Right lobe of liver (tissue), 4 donors: ENCODE results near the gene SCUBE3.

Experiments
- POLR2A ChIP-seq: fragments of 450-650 bp; IDR thresholded peaks from one replicate; pipeline ENCODE4 v1.6.1; 2017; ENCODE audit warnings: antibody characterized with exemption, mild to moderate bottlenecking
- TF ChIP-seq, protein P1 (sequence below), 4 donors: fragments of 200-600 bp in 3 of 4; fragments of 450-650 bp in 1 of 4; IDR thresholded peaks; one replicate each; pipeline versions ENCODE4 v1.5.1 to v1.8.0; 2016 to 2022; ENCODE audit warnings: antibody characterized with exemption in 4 of 4, mild to moderate bottlenecking in 2 of 4
- donor health status: DM: no; HTN: no; CAD: no.
- donor health status: DM: no; HTN: no; CAD: no.
- donor health status: DM: no; HTN: yes; CAD: no.

DNA sequence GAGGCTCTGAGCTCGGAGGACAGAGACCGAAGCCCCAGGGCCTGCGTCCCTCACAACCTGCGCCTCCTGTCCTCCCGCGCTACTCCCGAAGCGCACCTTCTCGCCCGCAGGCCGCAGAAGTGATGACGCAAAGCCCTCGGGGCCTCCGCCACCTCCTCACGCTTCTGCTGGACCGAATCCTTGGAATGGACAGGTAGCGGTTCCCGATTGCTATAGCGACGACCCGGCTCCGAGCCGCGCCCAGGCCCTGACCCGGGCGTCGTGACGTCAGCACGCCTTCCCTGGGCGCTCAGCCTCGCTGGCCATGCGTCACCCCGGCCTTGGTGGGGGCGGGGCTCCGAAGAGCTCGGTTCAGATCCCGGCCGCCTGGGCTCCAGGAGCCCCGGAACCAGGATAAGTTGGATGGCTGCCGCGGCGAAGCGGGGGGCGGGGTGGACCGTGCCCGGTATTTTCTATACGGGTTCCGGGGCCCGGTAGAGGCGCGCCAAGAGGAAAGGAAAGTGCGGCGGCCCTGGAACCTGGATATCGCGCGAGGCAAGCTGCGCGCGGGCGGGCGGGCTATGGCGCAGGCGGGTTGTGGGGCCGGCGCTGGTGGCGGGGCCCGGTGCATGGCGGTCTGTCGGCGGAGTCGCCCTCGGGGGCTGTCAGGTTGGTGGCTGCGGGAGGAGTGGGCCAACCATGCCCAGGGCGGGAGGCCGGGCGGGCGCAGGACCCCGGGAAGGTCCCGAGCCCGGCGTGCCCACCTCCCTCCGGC lies 45.6 kb downstream of the SCUBE3 start, which contains the start of gene ZNF76:
- TF ChIP-seq, protein P1, sequence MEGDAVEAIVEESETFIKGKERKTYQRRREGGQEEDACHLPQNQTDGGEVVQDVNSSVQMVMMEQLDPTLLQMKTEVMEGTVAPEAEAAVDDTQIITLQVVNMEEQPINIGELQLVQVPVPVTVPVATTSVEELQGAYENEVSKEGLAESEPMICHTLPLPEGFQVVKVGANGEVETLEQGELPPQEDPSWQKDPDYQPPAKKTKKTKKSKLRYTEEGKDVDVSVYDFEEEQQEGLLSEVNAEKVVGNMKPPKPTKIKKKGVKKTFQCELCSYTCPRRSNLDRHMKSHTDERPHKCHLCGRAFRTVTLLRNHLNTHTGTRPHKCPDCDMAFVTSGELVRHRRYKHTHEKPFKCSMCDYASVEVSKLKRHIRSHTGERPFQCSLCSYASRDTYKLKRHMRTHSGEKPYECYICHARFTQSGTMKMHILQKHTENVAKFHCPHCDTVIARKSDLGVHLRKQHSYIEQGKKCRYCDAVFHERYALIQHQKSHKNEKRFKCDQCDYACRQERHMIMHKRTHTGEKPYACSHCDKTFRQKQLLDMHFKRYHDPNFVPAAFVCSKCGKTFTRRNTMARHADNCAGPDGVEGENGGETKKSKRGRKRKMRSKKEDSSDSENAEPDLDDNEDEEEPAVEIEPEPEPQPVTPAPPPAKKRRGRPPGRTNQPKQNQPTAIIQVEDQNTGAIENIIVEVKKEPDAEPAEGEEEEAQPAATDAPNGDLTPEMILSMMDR (IDR thresholded peaks at IDR 0.05): peak in 1 of 4 donors; percentile 60
- peak; percentile 86 for TF ChIP-seq POLR2A
